GM13977 (cell line): ENCODE results near the gene TRPM2.

Source experiments
- DNase-seq: peaks from one replicate; pipeline ENCODE4 v3.0.0; 2012; ENCODE audit warnings: low spot score
- CTCF ChIP-seq: IDR thresholded peaks from 2 replicates; pipeline ENCODE4 v1.5.1; 2012; ENCODE audit warnings: mild to moderate bottlenecking, control low read depth; ENCODE audit not compliant: insufficient read depth; ENCODE audit errors: extremely low read depth, missing control alignments
- in situ Hi-C: fragments of 300-500 bp; cut with MboI; formaldehyde crosslinking; loops from one replicate; pipeline ENCODE4 v1.12.0; 2022; ENCODE audit warnings: low sequenced_read_pairs, low pct_unique_long_range_greater_than_20kb, mixed read lengths, inconsistent platforms; ENCODE audit not compliant: unreplicated experiment

The TRPM2 gene

GRCh38 chr21:44353191-44353970 lies at the start of gene TRPM2:
TRPM2 (plus strand) TSS chr21:44353621; CDS start chr21:44353701, 80 bp downstream.
- no peak for TF ChIP-seq CTCF
- in situ Hi-C loops: no loop called here
- no peak for DNase-seq

GRCh38 chr21:44304011-44304616 lies 49.3 kb upstream of the TRPM2 start:
- in situ Hi-C loops: no loop called here
- no peak for DNase-seq
- no peak for TF ChIP-seq CTCF

- in situ Hi-C loops: no loop called here
These were observed 48.5 kb upstream of the TRPM2 start for GRCh38 chr21:44304877-44305293.

GRCh38 chr21:44305691-44306090 lies 47.7 kb upstream of the TRPM2 start:
- no peak for TF ChIP-seq CTCF
- in situ Hi-C loops: no loop called here
- DNase-seq: no peak

More at GRCh38 chr21:44304877-44305293, 48.5 kb upstream of the TRPM2 start:
- peak; percentile 71 for DNase-seq
- peak; percentile 42 for TF ChIP-seq CTCF

- no peak for TF ChIP-seq CTCF
- no peak for DNase-seq
- in situ Hi-C loops: no loop called here
These were observed 46.3 kb upstream of the TRPM2 start for GRCh38 chr21:44306936-44307704.

- in situ Hi-C loops: no loop called here
- TF ChIP-seq CTCF: no peak
- DNase-seq: no peak
These were observed 42.6 kb upstream of the TRPM2 start for GRCh38 chr21:44310628-44311507.
